Measurements from ENCODE around the gene SMCO2. TPM values are rescaled to one million over a fixed set of nuclear protein-coding genes. Genes with fewer than 3 reads are reported as not detected.

SMCO2 gene
- total and polyA plus RNA-seq, 9 of the 15 experiments (the other 6 are each of a cell fraction or from before 2014, with no cell fraction given), result not detected

DNA sequence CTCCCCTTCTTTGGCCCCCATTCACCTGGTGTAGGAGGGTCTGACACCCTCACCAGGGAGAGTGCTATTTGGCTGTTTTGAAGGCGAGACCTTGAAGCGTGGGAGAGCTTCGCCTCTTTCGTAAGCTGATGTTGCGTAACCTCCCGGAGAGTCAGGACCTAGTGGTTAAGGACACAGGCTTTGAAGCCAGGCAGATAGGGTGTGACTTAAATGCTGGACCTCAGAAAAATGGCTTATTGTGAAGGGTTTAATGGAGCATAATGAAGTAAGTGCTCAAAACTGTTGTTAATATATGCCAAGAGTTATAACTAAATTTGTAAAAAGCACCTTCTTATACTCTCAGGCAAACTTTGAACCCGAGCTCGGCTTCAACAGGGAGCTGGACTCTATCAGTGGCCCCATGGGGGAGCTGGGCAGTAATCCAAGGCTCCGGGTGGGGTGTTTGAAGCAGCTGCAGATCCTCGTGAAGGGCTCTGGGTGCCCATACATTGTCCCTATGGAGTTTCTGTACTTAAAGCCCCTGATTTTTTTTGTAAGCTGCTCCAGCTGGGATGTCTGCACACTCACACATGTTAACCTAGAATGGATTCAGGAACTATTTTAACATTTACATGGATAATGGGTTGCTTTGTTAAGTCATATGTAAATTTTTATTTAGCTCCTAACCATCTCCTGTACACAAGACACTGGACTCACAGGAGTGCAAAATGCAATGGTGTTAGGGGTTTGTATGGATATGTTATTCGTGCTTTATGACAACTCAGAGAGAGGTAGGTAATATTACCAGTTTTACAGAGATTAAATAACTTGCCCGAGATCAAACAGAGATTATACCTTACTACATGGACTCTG lies 103.5 kb downstream of the SMCO2 start (continued):
- TF ChIP-seq, protein P1, sequence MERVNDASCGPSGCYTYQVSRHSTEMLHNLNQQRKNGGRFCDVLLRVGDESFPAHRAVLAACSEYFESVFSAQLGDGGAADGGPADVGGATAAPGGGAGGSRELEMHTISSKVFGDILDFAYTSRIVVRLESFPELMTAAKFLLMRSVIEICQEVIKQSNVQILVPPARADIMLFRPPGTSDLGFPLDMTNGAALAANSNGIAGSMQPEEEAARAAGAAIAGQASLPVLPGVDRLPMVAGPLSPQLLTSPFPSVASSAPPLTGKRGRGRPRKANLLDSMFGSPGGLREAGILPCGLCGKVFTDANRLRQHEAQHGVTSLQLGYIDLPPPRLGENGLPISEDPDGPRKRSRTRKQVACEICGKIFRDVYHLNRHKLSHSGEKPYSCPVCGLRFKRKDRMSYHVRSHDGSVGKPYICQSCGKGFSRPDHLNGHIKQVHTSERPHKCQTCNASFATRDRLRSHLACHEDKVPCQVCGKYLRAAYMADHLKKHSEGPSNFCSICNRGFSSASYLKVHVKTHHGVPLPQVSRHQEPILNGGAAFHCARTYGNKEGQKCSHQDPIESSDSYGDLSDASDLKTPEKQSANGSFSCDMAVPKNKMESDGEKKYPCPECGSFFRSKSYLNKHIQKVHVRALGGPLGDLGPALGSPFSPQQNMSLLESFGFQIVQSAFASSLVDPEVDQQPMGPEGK (CRISPR knock-in tag; IDR thresholded peaks at IDR 0.05; ENCODE audit: borderline replicate concordance), result no peak
- TF ChIP-seq ZNF780A (CRISPR knock-in tag; IDR thresholded peaks at IDR 0.05) (no peak), PHF21A (IDR thresholded peaks at IDR 0.05; ENCODE audit: borderline replicate concordance, low read depth) (no peak), SMARCE1 (IDR thresholded peaks at IDR 0.05) (peak; percentile 50; the same call in 1 of the 2 replicates), BRF1 (IDR thresholded peaks at IDR 0.05; ENCODE audit: borderline replicate concordance, extremely low read depth, insufficient read length) (no peak), L3MBTL2 (IDR thresholded peaks at IDR 0.05) (peak; percentile 68), ATF3 (IDR thresholded peaks at IDR 0.05) (peak; percentile 91), ATF3 (CRISPR knock-in tag; conservative IDR thresholded peaks at IDR 0.05) (no peak), ZNF224 (CRISPR knock-in tag; IDR thresholded peaks at IDR 0.05) (no peak), FOS (IDR thresholded peaks at IDR 0.05; ENCODE audit: extremely low read depth, insufficient read length) (no peak), ZNF707 (CRISPR knock-in tag; conservative IDR thresholded peaks at IDR 0.05) (no peak), CREBBP (IDR thresholded peaks at IDR 0.05; ENCODE audit: low read depth, low read length) (no peak), ZKSCAN1 (IDR thresholded peaks at IDR 0.05; ENCODE audit: low read depth, low read length) (no peak), CBX8 (IDR thresholded peaks at IDR 0.05; ENCODE audit: borderline replicate concordance, extremely low read depth, low read depth, low read length, poor library complexity, severe bottlenecking) (no peak), HDAC3 (IDR thresholded peaks at IDR 0.05; ENCODE audit: borderline replicate concordance, partially characterized antibody) (peak; percentile 38), ZBTB8A (IDR thresholded peaks at IDR 0.05; ENCODE audit: partially characterized antibody) (no peak), KAT8 (IDR thresholded peaks at IDR 0.05; ENCODE audit: low read depth) (no peak)
- TF ChIP-seq, protein P2, sequence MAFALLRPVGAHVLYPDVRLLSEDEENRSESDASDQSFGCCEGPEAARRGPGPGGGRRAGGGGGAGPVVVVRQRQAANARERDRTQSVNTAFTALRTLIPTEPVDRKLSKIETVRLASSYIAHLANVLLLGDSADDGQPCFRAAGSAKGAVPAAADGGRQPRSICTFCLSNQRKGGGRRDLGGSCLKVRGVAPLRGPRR (CRISPR knock-in tag; IDR thresholded peaks at IDR 0.05), result no peak

All from K562 (cell line).